ENCODE data around the gene TRIP4. TPM values are rescaled to one million over a fixed set of nuclear protein-coding genes. Genes with fewer than 3 reads are reported as not detected.

Gene TRIP4
- total RNA-seq, 2 experiments from 2014 or later, result 9.3 to 21.0 TPM

DNA sequence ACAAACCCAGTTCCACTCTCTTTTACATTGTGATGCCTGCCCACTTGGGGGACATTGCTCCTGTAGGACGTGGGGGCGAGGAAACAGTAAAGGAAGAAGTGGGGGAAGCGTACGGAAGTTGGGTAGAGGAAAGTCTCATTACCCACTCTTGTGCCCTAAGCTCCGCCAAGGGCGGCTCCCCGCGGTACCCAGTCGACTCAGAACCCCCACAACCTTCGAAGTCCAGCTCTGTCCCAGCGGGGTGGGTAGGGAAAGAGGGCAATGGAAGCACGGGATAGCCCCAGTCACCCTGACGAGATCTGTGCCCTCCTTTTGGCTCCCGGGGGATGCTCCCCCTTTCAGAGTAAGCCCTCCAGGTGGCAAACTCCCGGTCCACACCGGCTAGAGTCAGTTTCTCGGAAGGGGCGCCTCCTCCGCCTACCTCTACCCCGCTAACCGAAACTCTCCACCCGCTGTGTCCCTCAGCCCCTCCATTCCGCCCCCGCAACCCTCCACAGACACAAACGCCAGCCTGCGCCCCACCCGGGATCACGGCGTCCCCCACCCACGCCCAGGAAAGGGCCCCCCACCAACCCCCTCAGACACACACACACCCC, 32.2 kb upstream of the TRIP4 start:
- CTCF ChIA-PET (ENCODE audit: unreplicated experiment), result no interaction called here

DNA sequence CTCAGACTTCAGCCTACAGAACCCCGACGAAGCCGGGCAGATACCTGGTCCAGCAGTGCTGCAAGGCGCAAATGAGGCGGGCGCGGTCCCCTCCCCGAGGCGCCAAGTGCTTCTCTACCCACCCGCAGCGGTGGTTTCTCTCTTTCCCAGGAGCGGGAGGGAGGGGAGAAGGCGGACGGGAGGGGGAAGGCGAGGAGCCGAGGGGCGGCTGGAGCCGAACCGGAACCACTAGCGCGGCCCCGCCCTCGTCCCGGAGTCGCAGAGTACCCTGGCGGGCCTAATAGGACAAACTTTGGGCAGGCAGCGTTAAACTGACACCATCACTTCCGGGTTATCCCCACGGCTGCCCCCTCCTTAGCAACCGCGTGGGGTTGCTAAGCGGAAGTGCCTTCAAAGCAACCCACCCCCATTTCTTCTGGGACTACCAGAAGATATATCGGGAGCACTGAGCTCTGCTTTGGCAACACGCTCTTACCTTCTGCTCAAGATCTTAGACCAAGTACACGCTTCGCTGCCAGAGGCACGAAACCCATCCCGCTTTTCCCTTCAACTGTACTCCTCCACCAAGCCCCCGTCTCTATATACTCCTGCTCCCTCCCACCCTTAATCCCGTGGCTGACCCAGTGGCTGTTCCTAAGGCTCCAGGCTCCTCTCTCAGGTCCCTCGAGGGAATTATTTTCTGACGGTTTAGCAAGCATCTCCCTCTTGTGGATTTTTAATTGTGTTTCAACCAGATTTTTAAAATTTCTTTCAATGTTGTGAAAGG, 31.5 kb upstream of the TRIP4 start, which contains the start of gene CSNK1G1:
TSS of gene CSNK1G1 (minus strand) at position 230 of the 766 bp plus-strand sequence. CDS start 55,674 bp downstream, outside the sequence.
- H3K4me3 ChIP-seq (ENCODE audit: low read depth, low read length, poor library complexity, severe bottlenecking), result peak within 1 kb of the TSS; percentile 87
- peak within 1 kb of the TSS; percentile 56 for H3K27ac ChIP-seq (ENCODE audit: low read depth, low read length, poor library complexity, severe bottlenecking)
- BruUV-seq (replicated peaks), result no TSS peak
- CTCF ChIA-PET (ENCODE audit: unreplicated experiment), result no interaction called here
- DNase-seq (ENCODE audit: low spot score), result peak; percentile 95
- no peak for TF ChIP-seq EZH2phosphoT487 (IDR thresholded peaks at IDR 0.05; ENCODE audit: borderline replicate concordance, low read depth, low read length)
- TF ChIP-seq, protein P1, sequence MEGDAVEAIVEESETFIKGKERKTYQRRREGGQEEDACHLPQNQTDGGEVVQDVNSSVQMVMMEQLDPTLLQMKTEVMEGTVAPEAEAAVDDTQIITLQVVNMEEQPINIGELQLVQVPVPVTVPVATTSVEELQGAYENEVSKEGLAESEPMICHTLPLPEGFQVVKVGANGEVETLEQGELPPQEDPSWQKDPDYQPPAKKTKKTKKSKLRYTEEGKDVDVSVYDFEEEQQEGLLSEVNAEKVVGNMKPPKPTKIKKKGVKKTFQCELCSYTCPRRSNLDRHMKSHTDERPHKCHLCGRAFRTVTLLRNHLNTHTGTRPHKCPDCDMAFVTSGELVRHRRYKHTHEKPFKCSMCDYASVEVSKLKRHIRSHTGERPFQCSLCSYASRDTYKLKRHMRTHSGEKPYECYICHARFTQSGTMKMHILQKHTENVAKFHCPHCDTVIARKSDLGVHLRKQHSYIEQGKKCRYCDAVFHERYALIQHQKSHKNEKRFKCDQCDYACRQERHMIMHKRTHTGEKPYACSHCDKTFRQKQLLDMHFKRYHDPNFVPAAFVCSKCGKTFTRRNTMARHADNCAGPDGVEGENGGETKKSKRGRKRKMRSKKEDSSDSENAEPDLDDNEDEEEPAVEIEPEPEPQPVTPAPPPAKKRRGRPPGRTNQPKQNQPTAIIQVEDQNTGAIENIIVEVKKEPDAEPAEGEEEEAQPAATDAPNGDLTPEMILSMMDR (conservative IDR thresholded peaks at IDR 0.05; ENCODE audit: low read length), result peak; percentile 42; the same call in 1 of the 2 replicates
- H3K9me2 ChIP-seq (ENCODE audit: insufficient read depth, low read length), result no peaks in the 10 kb centered on the region
- peaks cover 12% of the 10 kb centered on the region for H3K79me2 ChIP-seq (ENCODE audit: insufficient read depth, low read depth, low read length)
- no peaks in the 10 kb centered on the region for H3K9me3 ChIP-seq (ENCODE audit: low read length)
- peaks cover 4% of the 10 kb centered on the region; the same call in 1 of the 2 replicates for H3K36me3 ChIP-seq (ENCODE audit: insufficient read depth, low read length)
- intact Hi-C loops (cut with micrococcal nuclease; ENCODE audit: unreplicated experiment), result loop anchor here (5.0 kb wide), 1 partner anchor 194 kb away; the partner anchor contains the start of gene PPIB
- peaks cover 19% of the 10 kb centered on the region for H3K4me1 ChIP-seq (ENCODE audit: insufficient read depth, low read length, poor library complexity, severe bottlenecking)
- peaks cover 2% of the 10 kb centered on the region; the same call in 1 of the 2 replicates for H4K20me1 ChIP-seq (ENCODE audit: insufficient read depth, low read length)
- H2AFZ ChIP-seq (ENCODE audit: low read length), result peak within 1 kb of the TSS; percentile 51; the same call in 1 of the 2 replicates
- POLR2A ChIA-PET, result interaction anchor here (0.5 kb wide), 1 partner anchor 1121 kb away, joined by 5 read pairs; no protein-coding TSS in a partner anchor
- peak within 1 kb of the TSS; percentile 96 for H3K4me2 ChIP-seq (ENCODE audit: low read length)

More for the DNA sequence above, 32.2 kb upstream of the TRIP4 start:
- Histone ChIP-seq H3K36me3 (ENCODE audit: insufficient read depth, low read length) (no peaks in the 10 kb centered on the region), H3K4me3 (ENCODE audit: low read depth, low read length, poor library complexity, severe bottlenecking) (peak overlapping the region; percentile 87), H3K4me2 (ENCODE audit: low read length) (peak overlapping the region; percentile 96), H3K79me2 (ENCODE audit: insufficient read depth, low read depth, low read length) (peaks cover 12% of the 10 kb centered on the region), H3K27ac (ENCODE audit: low read depth, low read length, poor library complexity, severe bottlenecking) (peak overlapping the region; percentile 56), H4K20me1 (ENCODE audit: insufficient read depth, low read length) (peaks cover 2% of the 10 kb centered on the region; the same call in 1 of the 2 replicates), H3K9me3 (ENCODE audit: low read length) (no peaks in the 10 kb centered on the region), H3K9me2 (ENCODE audit: insufficient read depth, low read length) (no peaks in the 10 kb centered on the region), H3K4me1 (ENCODE audit: insufficient read depth, low read length, poor library complexity, severe bottlenecking) (peaks cover 19% of the 10 kb centered on the region), H2AFZ (ENCODE audit: low read length) (peak overlapping the region; percentile 51; the same call in 1 of the 2 replicates)
- BruUV-seq (replicated peaks), result no TSS peak
- intact Hi-C loops (cut with micrococcal nuclease; ENCODE audit: unreplicated experiment), result loop anchor here (5.0 kb wide), 1 partner anchor 193 kb away; the partner anchor contains the start of gene PPIB
- DNase-seq (ENCODE audit: low spot score), result peak; percentile 27
- no peak for TF ChIP-seq EZH2phosphoT487 (IDR thresholded peaks at IDR 0.05; ENCODE audit: borderline replicate concordance, low read depth, low read length)
- POLR2A ChIA-PET, result interaction anchor here (0.5 kb wide), 1 partner anchor 1122 kb away, joined by 5 read pairs; no protein-coding TSS in a partner anchor

DNA sequence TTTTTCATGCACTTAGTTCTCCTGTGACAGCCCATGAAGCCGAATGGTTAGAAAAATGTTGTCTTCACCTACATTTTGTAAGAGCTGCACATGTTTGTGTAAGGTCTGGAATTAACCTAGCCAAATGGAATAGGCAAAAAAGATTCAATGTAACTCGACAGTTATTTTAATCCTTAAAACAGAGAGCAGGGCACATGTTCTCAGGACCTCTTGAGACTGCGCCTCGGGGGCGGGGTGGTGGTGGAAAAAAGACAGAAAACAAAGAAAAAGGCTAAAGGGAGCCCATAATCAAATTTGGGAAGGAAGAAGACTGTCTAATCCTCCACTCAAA, 31.0 kb upstream of the TRIP4 start:
- TF ChIP-seq EZH2phosphoT487 (IDR thresholded peaks at IDR 0.05; ENCODE audit: borderline replicate concordance, low read depth, low read length), result no peak
- TF ChIP-seq, protein P1 (conservative IDR thresholded peaks at IDR 0.05; ENCODE audit: low read length), result no peak
- H2AFZ ChIP-seq (ENCODE audit: low read length), result peak overlapping the region; percentile 37; the same call in 1 of the 2 replicates
- H4K20me1 ChIP-seq (ENCODE audit: insufficient read depth, low read length), result peaks cover 2% of the 10 kb centered on the region; the same call in 1 of the 2 replicates
- H3K9me2 ChIP-seq (ENCODE audit: insufficient read depth, low read length), result no peaks in the 10 kb centered on the region
- intact Hi-C loops (cut with micrococcal nuclease; ENCODE audit: unreplicated experiment), result loop anchor here (5.0 kb wide), 1 partner anchor 194 kb away; the partner anchor contains the start of gene PPIB
- peak overlapping the region; percentile 96 for H3K4me2 ChIP-seq (ENCODE audit: low read length)
- H3K27ac ChIP-seq (ENCODE audit: low read depth, low read length, poor library complexity, severe bottlenecking), result peak overlapping the region; percentile 56
- ChIA-PET CTCF (ENCODE audit: unreplicated experiment) (no interaction called here), POLR2A (no interaction called here)
- H3K36me3 ChIP-seq (ENCODE audit: insufficient read depth, low read length), result peaks cover 9% of the 10 kb centered on the region
- no TSS peak for BruUV-seq (replicated peaks)
- peaks cover 19% of the 10 kb centered on the region for H3K4me1 ChIP-seq (ENCODE audit: insufficient read depth, low read length, poor library complexity, severe bottlenecking)
- H3K9me3 ChIP-seq (ENCODE audit: low read length), result no peaks in the 10 kb centered on the region
- peak overlapping the region; percentile 87 for H3K4me3 ChIP-seq (ENCODE audit: low read depth, low read length, poor library complexity, severe bottlenecking)
- DNase-seq (ENCODE audit: low spot score), result no peak
- peaks cover 12% of the 10 kb centered on the region for H3K79me2 ChIP-seq (ENCODE audit: insufficient read depth, low read depth, low read length)
